C4-2B (cell line): ENCODE data around the gene ANKRD53.

Experiments used
- ZFX ChIP-seq: fragments of 450-650 bp; IDR thresholded peaks from 2 replicates; pipeline ENCODE4 v1.6.1; 2017
- TF ChIP-seq, protein P1 (sequence below): fragments of 450-650 bp; conservative IDR thresholded peaks from 2 replicates; pipeline ENCODE4 v1.5.1; 2017; ENCODE audit warnings: mild to moderate bottlenecking

DNA sequence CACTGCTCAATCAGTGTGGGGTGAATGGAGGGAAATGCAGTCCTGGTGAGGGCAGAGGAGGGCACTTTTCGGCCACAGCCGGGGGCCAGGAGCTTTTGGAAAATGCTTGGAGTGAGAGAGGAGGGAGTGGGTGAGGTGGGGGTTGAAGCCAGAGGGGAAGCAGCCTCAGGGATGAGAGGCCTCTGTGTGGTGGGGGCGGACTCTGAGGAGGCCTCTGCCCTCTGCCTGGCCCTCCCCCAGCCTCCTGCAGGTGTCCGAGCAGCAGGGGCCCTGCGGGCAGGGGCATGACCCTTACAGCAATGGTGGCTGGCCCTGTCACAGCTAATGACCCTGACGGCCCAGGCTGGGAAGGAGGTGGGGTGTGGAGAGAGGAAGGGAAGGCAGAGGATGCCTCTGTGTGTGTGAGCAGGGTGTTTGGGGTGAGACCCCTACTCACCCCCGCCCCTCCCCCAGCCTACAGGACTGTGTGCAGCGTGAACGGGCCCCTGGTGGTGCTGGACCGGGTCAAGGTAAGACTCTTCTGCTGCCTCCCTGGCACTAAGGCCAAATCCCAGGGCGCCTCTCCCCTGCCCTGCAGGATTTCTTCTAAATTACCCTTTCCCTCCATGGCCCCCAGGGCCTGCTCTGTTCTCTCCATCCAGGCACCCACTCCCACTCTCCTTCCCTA is 35.1 kb upstream of the ANKRD53 start:
- TF ChIP-seq, protein P1, sequence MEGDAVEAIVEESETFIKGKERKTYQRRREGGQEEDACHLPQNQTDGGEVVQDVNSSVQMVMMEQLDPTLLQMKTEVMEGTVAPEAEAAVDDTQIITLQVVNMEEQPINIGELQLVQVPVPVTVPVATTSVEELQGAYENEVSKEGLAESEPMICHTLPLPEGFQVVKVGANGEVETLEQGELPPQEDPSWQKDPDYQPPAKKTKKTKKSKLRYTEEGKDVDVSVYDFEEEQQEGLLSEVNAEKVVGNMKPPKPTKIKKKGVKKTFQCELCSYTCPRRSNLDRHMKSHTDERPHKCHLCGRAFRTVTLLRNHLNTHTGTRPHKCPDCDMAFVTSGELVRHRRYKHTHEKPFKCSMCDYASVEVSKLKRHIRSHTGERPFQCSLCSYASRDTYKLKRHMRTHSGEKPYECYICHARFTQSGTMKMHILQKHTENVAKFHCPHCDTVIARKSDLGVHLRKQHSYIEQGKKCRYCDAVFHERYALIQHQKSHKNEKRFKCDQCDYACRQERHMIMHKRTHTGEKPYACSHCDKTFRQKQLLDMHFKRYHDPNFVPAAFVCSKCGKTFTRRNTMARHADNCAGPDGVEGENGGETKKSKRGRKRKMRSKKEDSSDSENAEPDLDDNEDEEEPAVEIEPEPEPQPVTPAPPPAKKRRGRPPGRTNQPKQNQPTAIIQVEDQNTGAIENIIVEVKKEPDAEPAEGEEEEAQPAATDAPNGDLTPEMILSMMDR: no peak
- no peak for TF ChIP-seq ZFX
